ENCODE results near the gene MYO3B.

DNA sequence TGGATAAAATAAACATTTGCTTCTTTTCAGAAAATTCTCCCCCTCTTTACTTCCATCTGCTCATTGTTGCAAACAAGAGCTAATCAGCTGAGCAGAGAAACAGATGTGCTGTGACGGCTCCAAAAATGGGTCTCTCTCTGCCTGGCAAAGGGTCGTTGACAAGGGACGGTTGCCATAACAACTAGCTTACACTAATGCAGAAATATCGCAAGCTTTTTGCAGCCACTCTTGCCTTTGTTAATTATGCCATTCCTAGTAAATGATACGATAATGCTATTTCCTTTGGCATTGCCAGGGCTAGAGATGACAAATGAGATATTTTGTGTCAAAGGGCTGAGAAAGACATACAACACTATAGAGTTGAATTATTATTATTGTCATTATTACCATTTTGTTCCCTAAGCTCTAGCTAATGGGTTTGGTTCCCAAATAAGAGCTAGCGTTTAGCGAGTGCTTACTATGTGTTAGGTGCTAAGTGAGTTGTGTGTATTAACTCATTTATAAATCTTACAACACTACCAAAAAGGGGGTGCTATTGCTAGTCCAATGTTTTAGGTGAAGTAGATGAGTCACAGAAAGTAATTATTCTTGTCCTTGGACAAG, 46.8 kb downstream of the MYO3B start:
- TF ChIP-seq, protein P1, sequence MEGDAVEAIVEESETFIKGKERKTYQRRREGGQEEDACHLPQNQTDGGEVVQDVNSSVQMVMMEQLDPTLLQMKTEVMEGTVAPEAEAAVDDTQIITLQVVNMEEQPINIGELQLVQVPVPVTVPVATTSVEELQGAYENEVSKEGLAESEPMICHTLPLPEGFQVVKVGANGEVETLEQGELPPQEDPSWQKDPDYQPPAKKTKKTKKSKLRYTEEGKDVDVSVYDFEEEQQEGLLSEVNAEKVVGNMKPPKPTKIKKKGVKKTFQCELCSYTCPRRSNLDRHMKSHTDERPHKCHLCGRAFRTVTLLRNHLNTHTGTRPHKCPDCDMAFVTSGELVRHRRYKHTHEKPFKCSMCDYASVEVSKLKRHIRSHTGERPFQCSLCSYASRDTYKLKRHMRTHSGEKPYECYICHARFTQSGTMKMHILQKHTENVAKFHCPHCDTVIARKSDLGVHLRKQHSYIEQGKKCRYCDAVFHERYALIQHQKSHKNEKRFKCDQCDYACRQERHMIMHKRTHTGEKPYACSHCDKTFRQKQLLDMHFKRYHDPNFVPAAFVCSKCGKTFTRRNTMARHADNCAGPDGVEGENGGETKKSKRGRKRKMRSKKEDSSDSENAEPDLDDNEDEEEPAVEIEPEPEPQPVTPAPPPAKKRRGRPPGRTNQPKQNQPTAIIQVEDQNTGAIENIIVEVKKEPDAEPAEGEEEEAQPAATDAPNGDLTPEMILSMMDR (IDR thresholded peaks at IDR 0.05) = no peak
- TF ChIP-seq POLR2A (IDR thresholded peaks at IDR 0.05) = no peak
